ENCODE measurements around the gene HSFX2. TPM values are rescaled to one million over a fixed set of nuclear protein-coding genes. Genes with fewer than 3 reads are reported as not detected.
A peak's percentile ranks its signal among the peaks of the same experiment; 100 is the strongest.
"Not testable (repeated sequence)": the region's sequence is repeated elsewhere in the genome, so short reads cannot be mapped to it uniquely, and the experiment has no call there.

The HSFX2 gene
- total and polyA plus RNA-seq, 9 of the 15 experiments (the other 6 are each of a cell fraction or from before 2014, with no cell fraction given) = 0.10 to 0.18 (median 0.11) TPM; not detected in 6

DNA sequence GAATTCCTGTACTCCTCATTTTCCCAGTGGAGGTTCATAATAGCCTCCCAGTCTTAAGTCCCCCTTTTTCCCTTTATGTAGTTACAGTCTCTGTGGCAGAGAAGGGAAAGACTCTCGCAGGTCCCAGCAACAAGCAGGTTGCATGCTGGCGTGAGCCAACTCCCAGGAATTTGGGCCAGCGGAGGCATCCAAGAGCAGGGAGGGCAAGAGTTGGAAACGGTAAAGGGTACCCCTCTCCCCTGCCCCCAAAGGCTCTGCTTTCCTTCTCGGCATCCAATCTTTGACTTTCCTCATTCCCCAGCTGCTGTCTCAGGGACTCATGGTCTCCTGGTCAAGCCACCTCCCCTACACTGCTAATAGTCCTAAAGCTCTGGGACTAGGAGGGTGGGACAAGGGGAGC lies 15.4 kb upstream of the HSFX2 start (continued):
- TF ChIP-seq RBM17 (IDR thresholded peaks at IDR 0.05; ENCODE audit: borderline replicate concordance, low read depth, low read length) (no peak), SNRNP70 (optimal IDR thresholded peaks at IDR 0.05; ENCODE audit: low read depth, low read length) (no peak), SIN3B (IDR thresholded peaks at IDR 0.05; ENCODE audit: low read depth) (no peak), ZNF282 (CRISPR knock-in tag; IDR thresholded peaks at IDR 0.05) (no peak)

DNA sequence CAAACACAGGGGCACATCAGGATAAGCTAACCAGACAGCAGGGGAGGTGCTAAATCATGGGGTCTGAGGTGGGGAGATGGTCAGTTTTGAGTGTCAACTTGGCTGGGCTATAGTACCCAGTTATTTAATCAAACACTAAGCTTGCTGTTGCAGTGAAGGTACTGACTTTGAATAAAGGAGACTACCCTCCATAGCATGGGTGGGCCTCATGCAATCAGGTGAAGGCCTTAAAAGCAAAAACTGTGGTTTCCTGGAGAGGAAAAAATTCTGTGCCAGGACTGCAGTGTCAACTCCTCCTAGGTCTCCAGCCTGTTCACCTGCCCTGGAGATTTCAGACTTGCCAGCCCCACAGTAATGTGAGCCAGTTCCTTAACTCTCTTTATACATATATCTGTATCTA lies 12.6 kb upstream of the HSFX2 start:
- Histone ChIP-seq H4K20me1 (replicated peaks; ENCODE audit: control insufficient read depth, insufficient read depth, low read length) (no peaks in the 10 kb centered on the region), H3K27me3 (ENCODE audit: control insufficient read depth in 2 of 2, insufficient read depth in 2 of 2, low read length in 2 of 2) (no peaks in the 10 kb centered on the region), H3K4me1 (replicated peaks in 1 of 2; ENCODE audit: control insufficient read depth in 2 of 2, insufficient read depth in 2 of 2, low read length in 2 of 2) (no peaks in the 10 kb centered on the region), H3K79me2 (ENCODE audit: control insufficient read depth, insufficient read depth, low read length) (no peaks in the 10 kb centered on the region), H3K4me3 (no peak overlapping the region), H3K36me3 (ENCODE audit: control insufficient read depth, insufficient read depth, low read length) (no peaks in the 10 kb centered on the region), H3K27ac (ENCODE audit: extremely low read depth, low read depth, low read length) (no peak overlapping the region), H3K9me1 (ENCODE audit: control insufficient read depth, insufficient read depth, low read length) (no peaks in the 10 kb centered on the region), H3K9me3 (replicated peaks; ENCODE audit: control insufficient read depth, insufficient read depth, low read depth, low read length) (no peaks in the 10 kb centered on the region), H3K9ac (ENCODE audit: insufficient read depth in 1 of 2, low read depth in 2 of 2, low read length in 2 of 2) (no peak overlapping the region), H3K4me2 (ENCODE audit: insufficient read depth, low read length) (no peak overlapping the region), H2AFZ (ENCODE audit: low read depth, low read length) (no peak overlapping the region)
- DNase-seq (ENCODE audit: extremely low read depth in 1 of 4, low spot score in 3 of 4) (no peak), FAIRE-seq (no peak), ATAC-seq (no peak)
- intact Hi-C loops (cut with micrococcal nuclease) = no loop called here
- CTCF ChIA-PET (ENCODE audit: low intra/inter-chr PET ratio) = no interaction called here
- in situ Hi-C loops (cut with MboI) = no loop called here
- no TSS peak for BruUV-seq (replicated peaks)
- POLR2A ChIA-PET = interaction anchor here (0.7 to 1.2 kb wide), 2 partner anchors 13 to 107 kb away, joined by 3 read pairs; no protein-coding TSS in a partner anchor
- TF ChIP-seq, protein P1, sequence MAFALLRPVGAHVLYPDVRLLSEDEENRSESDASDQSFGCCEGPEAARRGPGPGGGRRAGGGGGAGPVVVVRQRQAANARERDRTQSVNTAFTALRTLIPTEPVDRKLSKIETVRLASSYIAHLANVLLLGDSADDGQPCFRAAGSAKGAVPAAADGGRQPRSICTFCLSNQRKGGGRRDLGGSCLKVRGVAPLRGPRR (CRISPR knock-in tag; IDR thresholded peaks at IDR 0.05) = no peak
- TF ChIP-seq ZNF134 (CRISPR knock-in tag; conservative IDR thresholded peaks at IDR 0.05) = peak; percentile 91
- peak; percentile 15 for TF ChIP-seq RBM25 (IDR thresholded peaks at IDR 0.05; ENCODE audit: low read depth, low read length, severe bottlenecking)
- no peak for TF ChIP-seq ZC3H11A (IDR thresholded peaks at IDR 0.05; ENCODE audit: low read depth, low read length)

DNA sequence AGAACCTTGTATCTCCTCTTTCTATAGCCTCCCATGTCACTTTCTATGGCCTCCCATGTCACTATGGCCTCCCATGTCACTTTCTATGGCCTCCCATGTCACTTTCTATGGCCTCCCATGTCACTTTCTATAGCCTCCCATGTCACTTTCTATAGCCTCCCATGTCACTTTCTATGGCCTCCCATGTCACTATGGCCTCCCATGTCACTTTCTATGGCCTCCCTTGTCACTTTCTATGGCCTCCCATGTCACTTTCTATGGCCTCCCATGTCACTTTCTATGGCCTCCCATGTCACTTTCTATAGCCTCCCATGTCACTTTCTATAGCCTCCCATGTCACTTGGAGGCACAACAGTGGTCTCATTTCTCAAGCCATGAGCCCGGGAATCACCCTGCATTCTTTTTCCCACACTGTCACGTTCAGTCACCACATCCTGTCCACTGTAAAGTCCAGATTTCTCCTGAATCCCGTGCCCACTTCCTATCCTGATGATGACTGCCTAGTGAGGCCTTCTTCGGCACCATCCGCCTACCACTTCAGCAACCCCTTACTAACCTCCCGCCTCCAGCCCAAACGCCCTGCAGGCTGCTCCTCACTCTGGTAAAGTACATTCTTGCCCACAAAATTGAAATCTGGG lies 10.3 kb upstream of the HSFX2 start:
- H2AFZ ChIP-seq (ENCODE audit: low read depth, low read length); H3K27me3 ChIP-seq (ENCODE audit: control insufficient read depth in 2 of 2, insufficient read depth in 2 of 2, low read length in 2 of 2); H3K9me3 ChIP-seq (replicated peaks; ENCODE audit: control insufficient read depth, insufficient read depth, low read depth, low read length); H3K4me2 ChIP-seq (ENCODE audit: insufficient read depth, low read length); H3K36me3 ChIP-seq (ENCODE audit: control insufficient read depth, insufficient read depth, low read length); POLR2A ChIA-PET; CTCF ChIA-PET (ENCODE audit: low intra/inter-chr PET ratio); FAIRE-seq; in situ Hi-C loops (cut with MboI); BruUV-seq (replicated peaks); intact Hi-C loops (cut with micrococcal nuclease); H3K9me1 ChIP-seq (ENCODE audit: control insufficient read depth, insufficient read depth, low read length); DNase-seq (ENCODE audit: extremely low read depth in 1 of 4, low spot score in 3 of 4); H3K79me2 ChIP-seq (ENCODE audit: control insufficient read depth, insufficient read depth, low read length); ATAC-seq; H3K4me3 ChIP-seq; H4K20me1 ChIP-seq (replicated peaks; ENCODE audit: control insufficient read depth, insufficient read depth, low read length); H3K27ac ChIP-seq (ENCODE audit: extremely low read depth, low read depth, low read length); H3K4me1 ChIP-seq (replicated peaks in 1 of 2; ENCODE audit: control insufficient read depth in 2 of 2, insufficient read depth in 2 of 2, low read length in 2 of 2); H3K9ac ChIP-seq (ENCODE audit: insufficient read depth in 1 of 2, low read depth in 2 of 2, low read length in 2 of 2): not testable (repeated sequence)
- WGBS (ENCODE audit: insufficient coverage, low coverage, missing lambda C conversion rate) = 37% methylated on average over 7 of the region's 7 CpGs

DNA sequence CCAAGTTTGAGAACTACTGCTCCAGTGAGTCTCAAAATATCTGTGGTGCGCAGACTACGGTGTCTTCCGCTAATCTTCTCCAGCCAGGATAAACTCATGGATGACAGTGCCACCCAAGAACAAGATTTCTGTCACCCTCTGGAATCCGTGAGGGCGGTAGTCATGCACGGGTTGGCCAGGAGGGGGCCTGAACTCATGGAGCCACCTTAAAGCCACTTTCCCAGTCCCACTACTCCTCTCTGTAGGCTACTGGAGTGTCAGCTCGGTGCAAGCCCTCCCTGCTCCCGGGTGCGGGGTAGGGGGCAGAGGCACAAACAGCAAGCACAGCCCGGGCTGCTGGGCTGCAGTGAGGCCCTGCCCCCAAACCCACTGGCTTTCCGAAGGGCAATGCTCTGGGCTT lies 3.5 kb upstream of the HSFX2 start:
- ATAC-seq (peak; percentile 81), FAIRE-seq (peak; percentile 61)
- H3K4me1 ChIP-seq (replicated peaks in 1 of 2; ENCODE audit: control insufficient read depth in 2 of 2, insufficient read depth in 2 of 2, low read length in 2 of 2); H3K79me2 ChIP-seq (ENCODE audit: control insufficient read depth, insufficient read depth, low read length); H3K9me1 ChIP-seq (ENCODE audit: control insufficient read depth, insufficient read depth, low read length); H4K20me1 ChIP-seq (replicated peaks; ENCODE audit: control insufficient read depth, insufficient read depth, low read length); DNase-seq (ENCODE audit: extremely low read depth in 1 of 4, low spot score in 3 of 4); H3K36me3 ChIP-seq (ENCODE audit: control insufficient read depth, insufficient read depth, low read length); H3K4me2 ChIP-seq (ENCODE audit: insufficient read depth, low read length); POLR2A ChIA-PET; H3K9ac ChIP-seq (ENCODE audit: insufficient read depth in 1 of 2, low read depth in 2 of 2, low read length in 2 of 2); H3K27me3 ChIP-seq (ENCODE audit: control insufficient read depth in 2 of 2, insufficient read depth in 2 of 2, low read length in 2 of 2); H3K27ac ChIP-seq (ENCODE audit: extremely low read depth, low read depth, low read length); H3K9me3 ChIP-seq (replicated peaks; ENCODE audit: control insufficient read depth, insufficient read depth, low read depth, low read length); BruUV-seq (replicated peaks); H3K4me3 ChIP-seq; intact Hi-C loops (cut with micrococcal nuclease); H2AFZ ChIP-seq (ENCODE audit: low read depth, low read length); CTCF ChIA-PET (ENCODE audit: low intra/inter-chr PET ratio): not testable (repeated sequence)
- WGBS (ENCODE audit: insufficient coverage, low coverage, missing lambda C conversion rate) = 4% methylated on average over 3 of the region's 11 CpGs
- in situ Hi-C loops (cut with MboI) = loop anchor here (25.0 kb wide), 1 partner anchor 214 kb away; no protein-coding TSS in a partner anchor
